GM10266 (cell line): ENCODE data around the gene MYRIP.

ENCODE experiments used
- DNase-seq: peaks from one replicate; pipeline ENCODE4 v3.0.0; 2012; ENCODE audit errors: extremely low spot score
- CTCF ChIP-seq: IDR thresholded peaks from 2 replicates; pipeline ENCODE4 v1.5.1; 2012; ENCODE audit warnings: mild to moderate bottlenecking, low read depth; ENCODE audit not compliant: control insufficient read depth, insufficient read depth; ENCODE audit errors: missing control alignments

MYRIP gene

GRCh38 chr3:40211579-40211978 is 402.2 kb downstream of the MYRIP start:
- no peak for DNase-seq
- TF ChIP-seq CTCF: no peak

GRCh38 chr3:40213556-40213955 is 404.1 kb downstream of the MYRIP start:
- DNase-seq: no peak
- TF ChIP-seq CTCF: no peak

GRCh38 chr3:40215015-40215414 is 405.6 kb downstream of the MYRIP start:
- TF ChIP-seq CTCF: no peak
- no peak for DNase-seq

- no peak for DNase-seq
- TF ChIP-seq CTCF: no peak
Observed at GRCh38 chr3:40216471-40216870, 407.1 kb downstream of the MYRIP start.

- no peak for TF ChIP-seq CTCF
- no peak for DNase-seq
Observed at GRCh38 chr3:40223856-40224255, 414.4 kb downstream of the MYRIP start.

- no peak for TF ChIP-seq CTCF
- DNase-seq: no peak
Observed at GRCh38 chr3:40224796-40225515, 415.5 kb downstream of the MYRIP start.

GRCh38 chr3:40226636-40227035 is 417.2 kb downstream of the MYRIP start:
- no peak for DNase-seq
- no peak for TF ChIP-seq CTCF
